Measurements from ENCODE around the gene GORAB.

GORAB gene, protein sequence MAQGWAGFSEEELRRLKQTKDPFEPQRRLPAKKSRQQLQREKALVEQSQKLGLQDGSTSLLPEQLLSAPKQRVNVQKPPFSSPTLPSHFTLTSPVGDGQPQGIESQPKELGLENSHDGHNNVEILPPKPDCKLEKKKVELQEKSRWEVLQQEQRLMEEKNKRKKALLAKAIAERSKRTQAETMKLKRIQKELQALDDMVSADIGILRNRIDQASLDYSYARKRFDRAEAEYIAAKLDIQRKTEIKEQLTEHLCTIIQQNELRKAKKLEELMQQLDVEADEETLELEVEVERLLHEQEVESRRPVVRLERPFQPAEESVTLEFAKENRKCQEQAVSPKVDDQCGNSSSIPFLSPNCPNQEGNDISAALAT

DNA sequence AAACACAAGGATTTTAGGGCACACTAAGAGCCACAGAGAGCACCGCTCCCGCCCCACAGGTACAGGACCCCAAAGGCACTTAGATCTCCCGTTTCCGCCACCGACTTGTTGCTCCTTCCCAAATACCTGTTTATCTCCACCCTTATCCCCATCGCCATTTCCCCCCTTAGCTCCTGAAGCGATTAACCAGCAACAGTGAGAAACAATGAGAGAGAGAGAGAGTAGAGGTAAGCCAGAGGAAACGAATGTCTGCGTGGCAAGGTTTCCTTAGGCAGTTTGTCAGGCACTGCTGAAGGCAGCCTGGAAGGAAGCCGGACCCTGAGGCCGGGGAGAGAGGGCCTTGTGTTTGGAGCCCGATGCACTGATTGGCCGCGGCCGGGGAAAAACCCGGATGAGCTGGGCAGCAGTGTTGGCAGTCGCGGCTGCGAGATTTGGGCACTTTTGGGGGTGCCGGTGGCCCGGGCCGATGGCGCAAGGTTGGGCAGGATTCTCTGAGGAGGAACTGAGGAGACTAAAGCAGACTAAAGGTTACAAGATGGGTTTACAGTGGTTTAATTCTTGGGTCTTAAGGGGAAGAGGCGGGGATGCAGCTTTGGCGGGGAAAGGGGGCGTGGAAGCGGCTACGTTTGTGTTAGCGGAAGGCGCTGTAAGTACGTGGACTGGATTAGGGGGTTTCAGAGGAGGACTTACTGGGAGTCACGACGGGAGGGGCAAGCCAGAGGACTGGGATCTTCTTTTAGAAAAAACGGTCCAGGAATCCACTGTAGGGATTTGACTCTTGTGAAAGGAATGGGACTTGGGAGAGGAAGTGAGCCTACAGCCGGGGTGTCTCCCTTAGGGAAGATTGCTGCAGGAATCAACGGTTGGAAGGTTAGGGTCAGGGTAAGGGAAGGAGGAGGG is at the start of gene GORAB:
TSS of gene GORAB (plus strand) at position 409 of the 900 bp plus-strand sequence. CDS start at position 467, 58 bp downstream.
- peak; percentile 90 for DNase-seq

DNA sequence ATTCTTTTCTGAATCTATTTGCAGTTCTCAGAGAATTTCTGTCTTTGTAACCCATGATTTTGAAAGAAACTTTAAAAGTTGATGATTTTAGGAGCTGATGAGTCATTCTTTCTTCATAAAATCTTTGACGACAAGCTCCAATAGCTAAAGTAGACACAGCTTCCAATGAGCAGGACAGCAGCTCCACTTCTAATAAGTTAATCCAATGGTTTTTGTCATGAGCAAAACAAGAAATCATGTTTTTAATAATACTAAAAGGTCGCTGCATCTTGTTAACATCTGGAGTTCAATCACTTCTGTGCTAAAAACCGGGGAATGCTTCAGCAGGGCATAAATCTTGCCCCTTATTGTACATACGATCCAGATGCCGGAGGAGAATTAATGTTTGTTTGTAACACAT is 48.9 kb upstream of the GORAB start:
- no peak for DNase-seq

GRCh38 chr1:170487503-170487902 is 44.5 kb upstream of the GORAB start:
- DNase-seq = no peak

DNA sequence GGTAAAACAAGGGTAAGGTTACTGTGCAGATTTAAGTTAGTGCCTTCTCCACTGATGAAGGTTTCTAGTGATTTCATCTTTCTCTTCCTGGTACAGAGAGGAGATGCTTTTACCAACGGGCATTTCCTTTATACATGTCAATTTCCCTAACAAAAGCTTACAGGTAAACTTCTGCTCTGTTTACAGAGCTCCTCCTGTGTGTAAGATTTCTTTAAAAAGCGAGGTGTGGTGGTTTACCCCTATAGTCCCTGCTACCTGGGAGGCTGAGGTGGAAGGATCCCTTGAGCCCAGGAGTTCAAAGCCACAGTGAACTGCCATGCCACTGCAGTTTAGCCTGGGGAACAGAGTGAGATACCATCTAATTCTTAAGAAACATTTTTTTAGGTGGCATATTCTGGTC is 40.7 kb upstream of the GORAB start:
- DNase-seq = no peak

- no peak for DNase-seq
Observed at GRCh38 chr1:170494369-170494768, 37.6 kb upstream of the GORAB start.

- no peak for DNase-seq
Observed at GRCh38 chr1:170495006-170495405, 37.0 kb upstream of the GORAB start.

GRCh38 chr1:170498876-170499275 is 33.1 kb upstream of the GORAB start:
- DNase-seq = no peak

- no peak for DNase-seq
Observed at GRCh38 chr1:170503665-170504064, 28.3 kb upstream of the GORAB start.

GRCh38 chr1:170510163-170510562 is 21.8 kb upstream of the GORAB start:
- DNase-seq = no peak

- no peak for DNase-seq
Observed at GRCh38 chr1:170511038-170511437, 20.9 kb upstream of the GORAB start.

DNA sequence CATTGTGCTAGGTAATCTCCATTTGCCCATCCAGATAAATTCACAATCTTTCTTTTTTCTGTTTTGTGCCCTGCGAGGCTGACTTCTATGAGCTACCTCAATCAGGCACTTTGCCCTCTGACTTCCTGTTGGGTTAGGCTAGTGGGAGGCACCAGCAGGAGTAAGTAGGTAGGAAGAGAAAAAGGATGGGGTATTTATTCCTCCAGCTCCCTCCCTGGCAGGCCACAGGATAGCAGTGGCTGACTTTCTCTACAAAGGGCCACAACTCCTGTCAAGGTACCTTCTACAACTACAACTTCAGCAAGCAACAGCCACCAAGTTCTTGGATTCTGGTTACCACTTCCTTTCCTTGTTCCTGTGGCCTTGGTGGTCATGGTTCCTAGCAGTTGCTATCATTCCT is 18.8 kb upstream of the GORAB start:
- no peak for DNase-seq

DNA sequence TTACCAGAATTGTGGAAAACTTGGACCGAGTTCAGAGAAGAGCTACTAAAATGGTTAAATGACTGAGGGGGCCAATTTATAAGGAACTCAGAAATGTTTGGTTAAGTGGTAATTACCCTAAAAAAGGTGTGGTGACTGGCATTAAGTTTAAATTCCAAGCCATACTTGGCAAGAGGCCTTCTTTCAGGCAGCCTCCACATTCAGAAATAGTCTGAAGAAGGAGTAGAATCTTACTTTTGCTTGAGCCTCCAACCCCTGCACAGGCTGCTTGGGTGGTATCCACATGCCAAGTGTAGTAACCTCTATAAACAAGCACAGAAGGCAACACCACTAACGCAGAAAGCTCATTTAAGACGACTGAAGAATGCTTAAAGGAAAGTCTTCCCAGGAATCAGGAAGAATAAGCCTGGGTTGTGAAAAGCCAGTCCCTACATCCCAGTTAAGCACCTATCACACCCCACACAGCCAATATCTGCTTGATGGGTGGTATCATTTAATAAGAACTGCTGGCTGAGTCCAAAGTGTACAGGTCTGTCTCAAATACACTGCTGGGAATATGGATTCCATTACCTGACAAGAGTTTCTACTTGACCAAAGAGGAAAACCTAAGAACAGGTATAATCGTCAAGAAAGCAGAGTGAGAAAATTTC is 13.7 kb upstream of the GORAB start:
- no peak for DNase-seq

DNA sequence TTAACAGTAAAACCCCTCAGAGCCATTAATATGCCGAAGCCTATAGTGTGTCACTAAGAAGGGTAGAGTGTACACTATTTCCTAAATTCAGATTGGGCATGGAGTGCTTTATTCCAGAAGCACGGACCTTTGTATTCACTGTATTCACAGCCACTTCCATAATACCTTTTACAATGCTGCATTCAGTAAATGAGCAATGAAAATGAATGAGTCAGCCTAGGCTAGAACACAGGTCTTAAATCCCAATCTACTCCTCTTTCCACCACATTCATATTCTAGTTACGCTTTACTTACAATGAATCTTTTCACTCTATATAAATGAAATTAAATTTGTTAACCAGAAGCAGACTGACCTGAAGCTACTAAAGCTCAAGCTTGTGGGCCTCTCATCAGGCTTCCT is 13.0 kb upstream of the GORAB start:
- no peak for DNase-seq

DNA sequence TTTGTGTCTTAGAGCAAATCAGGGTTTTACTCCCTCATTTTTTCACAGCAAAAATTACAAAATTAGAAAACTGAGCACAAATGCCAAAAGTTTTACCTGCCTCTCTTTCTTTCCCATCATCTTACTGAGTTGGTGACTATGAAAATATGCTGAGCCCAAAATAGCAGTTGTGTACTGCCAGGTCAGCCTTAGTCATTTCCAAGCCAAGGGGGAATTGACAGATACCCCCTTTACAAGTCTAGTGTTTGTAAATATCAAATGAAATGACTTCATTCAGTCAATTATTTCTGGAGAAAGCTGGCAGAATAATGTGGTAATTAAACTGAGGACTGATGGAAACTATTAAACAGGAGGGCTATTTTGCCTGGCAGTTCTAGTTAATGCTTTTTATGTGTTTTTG is 11.4 kb upstream of the GORAB start:
- DNase-seq = no peak

- no peak for DNase-seq
Observed at GRCh38 chr1:170521818-170522217, 10.1 kb upstream of the GORAB start.

DNA sequence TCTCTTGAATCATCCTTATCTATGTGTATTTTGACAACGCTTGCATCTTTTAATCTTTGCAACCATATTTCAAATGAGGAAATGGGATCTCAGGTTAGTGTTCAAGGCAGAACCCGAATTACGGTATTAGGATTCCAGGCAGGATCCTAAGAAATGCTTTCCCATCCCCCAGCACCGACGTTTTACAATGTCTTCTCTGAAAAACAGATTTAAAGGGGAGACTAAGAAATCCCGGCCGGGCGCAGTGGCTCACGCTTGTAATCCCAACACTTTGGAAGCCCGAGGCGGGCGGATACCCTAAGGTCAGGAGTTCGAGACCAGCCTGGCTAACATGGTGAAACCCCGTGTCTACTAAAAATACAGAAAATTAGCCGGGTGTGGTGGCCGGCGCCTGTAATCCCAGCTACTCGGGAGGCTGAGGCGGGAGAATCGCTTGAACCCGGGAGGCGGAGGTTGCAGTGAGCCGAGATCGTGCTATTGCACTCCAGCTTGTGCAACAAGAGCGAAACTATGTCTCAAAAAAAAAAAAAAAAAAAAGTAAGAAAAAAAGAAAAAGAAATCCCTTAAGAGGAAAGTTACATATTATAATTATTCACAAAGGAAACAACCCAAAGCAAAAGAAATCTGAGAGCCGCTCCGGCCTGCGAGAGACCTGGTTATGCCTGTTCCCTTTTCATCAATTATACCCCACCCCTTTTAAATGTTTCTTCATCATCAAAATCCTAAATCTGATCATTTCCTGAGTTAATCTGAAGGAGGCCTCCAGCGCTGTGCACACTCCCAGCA is 801 bp upstream of the GORAB start:
- no peak for DNase-seq

DNA sequence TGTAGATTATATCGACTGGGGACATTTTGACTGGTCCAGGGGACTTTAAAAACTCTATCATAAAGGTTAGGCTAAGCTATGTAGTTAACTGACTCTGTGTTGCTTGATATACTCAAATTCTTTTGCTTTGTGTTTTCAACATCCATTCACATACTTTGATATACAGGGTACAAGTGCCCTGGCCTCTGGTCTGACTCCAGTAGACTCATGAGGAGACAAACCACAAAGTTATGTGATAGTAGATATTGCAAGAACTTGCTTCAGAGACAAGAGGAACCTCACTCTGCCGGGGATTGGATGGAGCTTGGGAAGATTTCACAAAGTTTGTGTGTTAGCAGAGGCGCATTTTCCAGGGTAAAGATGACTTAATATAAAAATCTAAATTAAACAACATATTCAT is 1.3 kb downstream of the GORAB start:
- DNase-seq = no peak

GRCh38 chr1:170534626-170535147 is 2.7 kb downstream of the GORAB start:
- DNase-seq = no peak

- no peak for DNase-seq
Observed at GRCh38 chr1:170535418-170535817, 3.5 kb downstream of the GORAB start.

DNA sequence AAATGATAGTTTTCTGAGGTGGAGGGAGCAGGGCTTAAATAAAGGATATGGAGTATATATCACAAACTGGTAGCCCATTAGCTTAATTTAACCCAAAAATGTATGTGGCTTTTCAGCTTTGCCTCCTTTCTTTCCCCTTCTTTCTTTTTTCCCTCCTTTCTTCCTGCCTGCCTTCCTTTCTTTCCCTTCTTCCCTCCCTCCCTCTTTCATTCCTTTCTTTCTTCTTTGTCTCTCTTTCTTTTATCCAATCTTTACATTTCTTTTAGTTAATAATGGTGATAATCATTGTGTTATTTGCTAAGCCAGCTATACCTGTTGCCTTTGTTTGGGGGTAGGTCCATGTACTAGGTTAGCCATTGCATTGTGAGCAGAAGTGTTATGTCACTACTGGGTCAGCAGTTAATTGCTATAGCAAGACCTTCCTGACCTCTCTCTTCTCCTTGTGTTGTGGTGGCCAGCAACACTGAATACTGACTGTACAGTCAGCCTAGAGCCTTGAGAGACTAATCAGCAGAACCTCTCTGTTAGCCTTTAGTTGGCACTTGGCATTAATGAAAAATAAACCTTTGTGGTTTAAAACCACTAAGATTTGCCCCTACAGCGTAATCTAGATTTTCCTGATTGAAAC is 5.1 kb downstream of the GORAB start:
- DNase-seq = no peak

DNA sequence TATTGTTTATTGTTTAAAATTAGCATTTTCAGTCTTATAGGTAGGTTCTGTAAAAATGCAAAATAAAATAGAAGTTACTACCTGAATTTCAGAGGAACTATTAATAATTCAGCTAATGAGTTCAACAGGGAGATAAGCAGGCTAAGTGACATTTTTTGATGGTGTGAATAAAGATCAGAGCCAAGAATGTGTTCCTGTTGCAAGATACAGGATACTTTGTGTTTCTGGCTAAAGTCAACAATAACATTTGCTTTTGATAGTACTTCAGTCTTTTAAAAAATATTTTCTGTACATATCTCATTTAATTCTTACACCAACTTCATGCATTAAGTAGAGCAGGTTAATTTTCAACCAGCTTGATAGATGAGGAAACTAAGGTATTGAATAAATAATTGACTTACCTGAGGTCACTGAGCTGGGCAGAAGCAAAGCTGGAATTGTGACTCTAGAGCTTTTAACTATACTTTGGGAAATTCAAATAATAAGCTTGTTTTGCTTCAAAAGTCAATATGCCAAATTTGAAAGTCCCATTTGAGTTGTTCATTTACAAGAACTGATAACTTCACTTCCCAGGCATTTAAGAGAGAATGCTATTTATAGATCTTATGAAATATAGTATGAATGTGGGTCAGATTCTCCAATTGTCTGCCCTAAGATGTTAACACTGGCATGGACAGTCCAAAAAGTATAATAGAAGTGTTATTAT is 6.0 kb downstream of the GORAB start:
- no peak for DNase-seq

Measured in stimulated activated CD4-positive, alpha-beta T cell treated with anti-CD3 and anti-CD28 coated beads, Interleukin-1b, Interleukin-23, amount 100 ng/mL, for 48 hours (primary cell).